ENCODE results near the gene METTL3. TPM values are rescaled to one million over a fixed set of nuclear protein-coding genes. Genes with fewer than 3 reads are reported as not detected.

Gene METTL3
- total and polyA plus RNA-seq, 2 of the 4 experiments (the other 2 are of a cell fraction) = 90.6 to 109 TPM

GRCh38 chr14:21526672-21527317, 15.7 kb upstream of the METTL3 start (continued):
- TF ChIP-seq CEBPB (IDR thresholded peaks at IDR 0.05; ENCODE audit: low read depth, low read length) = no peak

- ATAC-seq (ENCODE audit: low read depth) (peak; percentile 94), DNase-seq (peak; percentile 68)
- Histone ChIP-seq H4K8ac (ENCODE audit: low read depth in 2 of 2, low read length in 2 of 2) (peak within 1 kb of the TSS; percentile 70 to 82; a peak in 3 of 4 replicates), H3K14ac (replicated peaks; ENCODE audit: low read depth, low read length) (peak within 1 kb of the TSS; percentile 90), H2BK15ac (ENCODE audit: low read depth, low read length) (no peak within 1 kb of the TSS), H3K4me3 (ENCODE audit: insufficient read depth, low read depth, low read length) (peak within 1 kb of the TSS; percentile 100), H3K56ac (ENCODE audit: extremely low read depth, insufficient read depth, low read length) (no peak within 1 kb of the TSS; the same call in 1 of the 2 replicates), H3K9me1 (ENCODE audit: insufficient read depth, low read length) (peaks cover 4% of the 10 kb centered on the region), H2AFZ (replicated peaks; ENCODE audit: low read length, poor library complexity) (peak within 1 kb of the TSS; percentile 96), H2BK20ac (ENCODE audit: low read depth, low read length) (no peak within 1 kb of the TSS), H3K4me1 (ENCODE audit: control insufficient read depth, insufficient read depth, low read length) (peaks cover 3% of the 10 kb centered on the region), H4K5ac (ENCODE audit: low read depth, low read length) (peak within 1 kb of the TSS; percentile 94), H3K4me2 (ENCODE audit: low read depth, low read length) (peak within 1 kb of the TSS; percentile 95), H2AK5ac (ENCODE audit: low read depth, low read length) (peak within 1 kb of the TSS; percentile 70), H3K27ac (ENCODE audit: insufficient read depth, low read length) (peak within 1 kb of the TSS; percentile 66), H2BK5ac (ENCODE audit: low read depth, low read length, poor library complexity, severe bottlenecking) (peak within 1 kb of the TSS; percentile 40), H2BK120ac (ENCODE audit: low read depth, low read length) (peak within 1 kb of the TSS; percentile 22; the same call in 1 of the 2 replicates), H2AK9ac (replicated peaks; ENCODE audit: low read depth, low read length, poor library complexity) (peak within 1 kb of the TSS; percentile 93), H3K27me3 (ENCODE audit: control insufficient read depth, insufficient read depth, low read length) (peaks cover 7% of the 10 kb centered on the region), H3K36me3 (ENCODE audit: control insufficient read depth, insufficient read depth, low read length) (peaks cover 15% of the 10 kb centered on the region; the same call in 1 of the 2 replicates), H4K91ac (ENCODE audit: insufficient read depth, low read depth, low read length) (peak within 1 kb of the TSS; percentile 85), H3K4ac (ENCODE audit: low read depth, low read length) (peak within 1 kb of the TSS; percentile 83), H4K20me1 (ENCODE audit: insufficient read depth, low read length) (no peaks in the 10 kb centered on the region; the same call in 1 of the 2 replicates), H3K23ac (ENCODE audit: low read depth, low read length) (peak within 1 kb of the TSS; percentile 85; the same call in 1 of the 2 replicates), H3K79me1 (ENCODE audit: low read depth in 1 of 2, low read length in 2 of 2) (peaks cover 0 to 19% of the 10 kb centered on the region in 2 experiments; a peak in 2 of 4 replicates), H3K9me3 (ENCODE audit: control insufficient read depth, insufficient read depth, low read length) (no peaks in the 10 kb centered on the region), H3K9ac (ENCODE audit: low read depth, low read length) (peak within 1 kb of the TSS; percentile 90), H3K18ac (ENCODE audit: low read depth, low read length) (peak within 1 kb of the TSS; percentile 92)
- intact Hi-C loops (cut with micrococcal nuclease) (no loop called here), dilution Hi-C loops (cut with HindIII; ENCODE audit: low sequenced_read_pairs, unreplicated experiment) (no loop called here), in situ Hi-C loops (cut with MboI; ENCODE audit: low sequenced_read_pairs) (no loop called here)
- no TSS peak for BruUV-seq (replicated peaks)
- ChIA-PET POLR2A (ENCODE audit: unreplicated experiment) (interaction anchor here (0.6 to 1.1 kb wide), 3 partner anchors 9 to 15 kb away, joined by 3 to 4 read pairs (median 3); partner anchors contain the start of gene METTL3), CTCF (interaction anchor here (0.6 to 1.5 kb wide), 4 partner anchors 9 to 31 kb away, joined by 4 to 11 read pairs (median 4); partner anchors contain the start of gene METTL3)
- 0% methylated on average over 4 of the region's 43 CpGs; no CpG with 5 or more reads in 1 of the 2 experiments for WGBS, 2 experiments (ENCODE audit: extremely low coverage in 2 of 2, insufficient read length in 1 of 2)
- no peak for TF ChIP-seq MAFK (IDR thresholded peaks at IDR 0.05; ENCODE audit: low read depth, low read length)
- TF ChIP-seq MAZ (IDR thresholded peaks at IDR 0.05; ENCODE audit: borderline replicate concordance, low read depth, low read length) = peak; percentile 84; the same call in 1 of the 2 replicates
- no peak for TF ChIP-seq USF2 (IDR thresholded peaks at IDR 0.05; ENCODE audit: low read depth, low read length)
Measured at GRCh38 chr14:21525962-21526671, 15.0 kb upstream of the METTL3 start, which contains the start of gene SALL2. TSS of gene SALL2 (minus strand) at chr14:21526346. CDS start at chr14:21526127, 219 bp downstream.
